ENCODE results near the gene STOML2. TPM values are rescaled to one million over a fixed set of nuclear protein-coding genes. Genes with fewer than 3 reads are reported as not detected.

Gene STOML2
- polyA plus RNA-seq, 3 donors, result 125 to 135 (median 130) TPM

DNA sequence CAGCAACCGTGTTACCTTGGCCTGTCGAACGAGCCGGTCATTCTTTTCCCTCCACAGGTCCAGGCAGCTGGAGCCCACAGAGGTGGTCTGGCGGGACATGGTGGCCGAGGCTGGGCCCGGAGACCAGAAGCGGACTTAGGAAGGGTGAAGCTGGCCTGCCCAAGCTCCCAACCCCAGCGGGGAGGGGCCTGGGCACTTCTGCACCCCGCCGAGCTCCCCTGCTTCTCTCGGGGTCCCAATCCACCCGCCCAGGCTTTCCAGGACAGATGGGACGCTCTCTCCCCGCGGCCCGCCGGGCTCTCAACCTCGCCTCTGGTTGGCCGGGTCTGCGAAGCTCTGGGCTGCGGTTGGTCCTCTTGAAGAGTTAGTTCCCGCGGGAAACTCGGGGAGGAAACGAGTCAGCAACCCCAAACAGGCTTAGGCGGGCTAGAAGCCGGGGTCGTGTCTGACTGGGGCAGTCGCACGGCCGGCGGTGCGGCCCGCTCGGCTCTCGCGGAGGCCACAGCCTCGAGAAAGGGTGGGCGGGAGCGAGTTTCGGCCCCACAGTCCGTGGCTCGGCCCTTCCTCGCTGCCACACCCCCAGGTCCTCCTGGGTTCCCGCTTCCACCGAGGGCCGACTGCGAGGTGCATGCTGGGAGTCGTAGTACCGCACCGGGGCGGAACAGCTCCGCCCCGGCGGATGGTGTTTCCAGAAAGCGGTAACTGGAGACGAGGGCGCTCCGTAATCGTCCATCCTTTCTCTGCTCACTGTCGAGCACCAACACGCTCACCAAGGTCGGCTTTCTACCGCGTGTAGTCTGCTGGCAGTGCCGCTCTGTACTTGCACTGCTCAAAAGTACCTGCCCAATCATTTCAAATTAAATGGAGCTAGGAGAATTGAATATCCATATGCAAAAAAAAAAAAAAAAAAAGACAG, 23.2 kb downstream of the STOML2 start, which contains the start of gene FANCG:
TSS of gene FANCG (minus strand) at position 517 of the 916 bp plus-strand sequence. CDS start at position 99, 418 bp downstream.
- peak; percentile 82 to 91 (median 87) for DNase-seq (ENCODE audit: extremely low read depth in 1 of 11, low read depth in 9 of 11, low spot score in 4 of 11)

DNA sequence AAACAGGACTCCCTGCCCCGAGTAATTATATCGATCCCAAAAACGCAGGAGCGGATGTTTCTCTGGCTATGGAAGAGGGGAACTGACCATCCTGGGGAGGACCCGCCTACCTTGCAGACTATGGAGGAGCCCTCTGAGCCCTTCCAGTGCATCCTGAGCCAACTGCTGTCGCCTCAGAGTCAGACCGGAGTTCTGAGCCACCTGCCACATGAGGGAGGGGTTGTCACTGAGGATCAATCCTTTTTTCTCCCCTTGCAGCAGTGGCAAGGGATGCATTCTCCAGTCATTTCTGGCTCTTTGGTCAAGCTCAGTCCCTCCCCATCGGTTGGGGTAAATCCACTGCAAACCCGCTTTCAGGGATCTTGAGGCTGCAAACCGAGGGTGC, 23.9 kb downstream of the STOML2 start:
- no peak for DNase-seq (ENCODE audit: extremely low read depth in 1 of 11, low read depth in 9 of 11, low spot score in 4 of 11)

DNA sequence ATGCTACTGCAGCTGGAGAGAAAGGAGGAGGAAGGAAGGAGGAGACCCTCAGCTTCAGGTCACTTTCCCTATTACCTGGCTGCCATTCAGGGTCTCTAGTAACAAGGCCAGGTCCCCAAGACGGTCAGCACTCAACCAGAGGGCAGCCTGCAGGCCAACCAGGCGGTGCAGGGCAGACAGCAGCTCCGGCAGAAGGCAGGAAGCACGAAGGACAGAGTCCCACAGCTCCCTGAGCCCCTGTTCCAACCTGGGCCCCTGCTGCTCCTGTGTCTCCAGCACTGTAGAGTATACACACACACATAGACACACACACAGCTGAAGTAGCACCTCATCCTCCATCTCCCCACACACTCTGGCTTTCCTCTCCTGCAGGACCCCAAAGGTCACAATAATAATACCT, 24.9 kb downstream of the STOML2 start:
- DNase-seq (ENCODE audit: extremely low read depth in 1 of 11, low read depth in 9 of 11, low spot score in 4 of 11), result no peak

DNA sequence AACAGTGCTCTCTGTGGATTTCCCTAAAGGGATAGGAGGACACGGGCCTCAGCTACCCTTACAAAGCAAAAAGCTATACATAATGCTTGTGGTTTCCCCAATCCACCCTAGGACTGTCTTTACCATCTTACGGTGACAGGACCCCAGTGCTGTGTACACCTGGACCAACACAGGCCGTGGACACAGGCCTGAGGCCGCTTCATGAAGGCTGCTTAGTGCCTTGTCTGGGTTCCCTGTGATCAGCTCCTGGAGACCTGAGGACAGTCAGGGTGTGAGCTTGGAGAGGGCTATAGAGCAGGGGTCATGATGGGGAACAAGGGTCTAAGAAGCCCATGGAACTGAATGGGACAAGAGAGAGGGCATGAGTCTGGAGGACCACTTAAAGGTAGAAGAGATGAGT, 26.1 kb downstream of the STOML2 start:
- DNase-seq (ENCODE audit: extremely low read depth in 1 of 11, low read depth in 9 of 11, low spot score in 4 of 11), result no peak

DNA sequence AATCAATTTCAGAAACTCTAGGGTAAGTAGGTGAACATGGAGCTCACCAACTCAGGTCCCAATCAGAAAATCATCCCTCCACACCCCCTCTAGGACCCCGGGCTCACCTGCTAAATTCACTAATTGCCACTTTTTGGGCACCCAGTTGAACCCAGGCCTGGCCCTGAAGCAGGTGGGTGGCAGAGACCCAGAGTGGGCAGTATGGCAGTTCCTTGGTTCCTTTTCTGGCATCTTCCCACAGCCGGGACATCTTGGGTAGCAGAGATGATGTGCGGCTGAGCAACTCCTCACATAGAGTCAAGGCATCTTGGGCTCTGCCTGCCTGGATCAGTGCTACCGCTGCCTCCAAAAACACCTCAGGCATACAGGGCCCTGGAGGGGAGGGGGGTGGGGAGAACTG, 27.6 kb downstream of the STOML2 start:
- no peak for DNase-seq (ENCODE audit: extremely low read depth in 1 of 11, low read depth in 9 of 11, low spot score in 4 of 11)

DNA sequence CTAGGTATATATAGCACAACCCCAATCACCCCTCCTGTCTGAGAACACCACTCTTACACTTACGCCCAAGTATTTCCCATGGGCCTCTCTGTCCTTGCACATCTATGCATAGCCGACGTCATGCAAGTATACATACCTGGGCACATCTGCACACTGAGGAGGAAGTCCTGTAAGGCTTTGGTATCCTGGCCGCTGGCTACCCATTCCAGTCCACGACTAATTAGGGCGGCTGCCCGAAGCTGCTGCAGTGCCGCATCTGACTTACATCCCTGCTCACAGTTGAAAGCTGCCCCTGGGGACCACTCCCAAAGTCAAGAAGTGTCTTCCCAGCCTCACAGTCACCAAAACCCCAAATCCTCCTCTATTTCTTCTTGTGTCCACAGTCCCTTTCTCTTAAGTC, 28.1 kb downstream of the STOML2 start:
- no peak for DNase-seq (ENCODE audit: extremely low read depth in 1 of 11, low read depth in 9 of 11, low spot score in 4 of 11)

DNA sequence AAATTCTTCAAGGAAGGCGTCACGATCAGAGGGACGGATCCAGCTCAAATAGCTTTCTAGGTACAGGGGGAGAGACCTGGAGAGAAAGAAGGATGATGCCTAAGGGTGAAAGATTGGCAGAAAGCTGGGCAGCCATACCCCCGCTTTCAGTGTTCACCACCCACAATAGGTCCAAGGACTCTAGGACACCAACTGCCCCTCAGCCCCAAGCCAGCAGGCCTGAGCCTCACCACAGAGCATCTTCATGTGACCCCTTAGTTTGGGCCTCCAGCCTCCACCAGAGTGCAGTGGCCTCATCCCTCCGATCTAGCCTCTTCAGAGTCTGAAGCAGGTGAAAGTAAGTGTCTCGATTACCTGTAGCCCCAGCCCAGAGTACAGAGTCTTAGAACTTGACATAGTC, 28.8 kb downstream of the STOML2 start:
- no peak for DNase-seq (ENCODE audit: extremely low read depth in 1 of 11, low read depth in 9 of 11, low spot score in 4 of 11)

DNA sequence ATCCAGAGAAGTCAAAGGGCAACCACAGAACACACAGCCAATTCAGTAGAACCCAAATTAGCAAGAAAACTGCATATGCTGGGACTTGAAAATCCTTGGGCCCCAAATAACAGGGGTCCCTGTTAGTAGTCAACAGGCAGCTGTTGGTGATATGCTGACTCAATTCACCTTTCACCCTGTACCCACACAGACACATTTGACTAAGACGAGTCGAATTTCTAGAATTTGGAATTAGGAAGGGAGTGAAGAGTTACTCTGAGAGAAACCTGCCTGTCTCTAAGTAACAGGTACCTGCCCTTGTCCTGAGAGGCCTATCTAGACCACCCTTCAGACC, 29.7 kb downstream of the STOML2 start:
- no peak for DNase-seq (ENCODE audit: extremely low read depth in 1 of 11, low read depth in 9 of 11, low spot score in 4 of 11)

DNA sequence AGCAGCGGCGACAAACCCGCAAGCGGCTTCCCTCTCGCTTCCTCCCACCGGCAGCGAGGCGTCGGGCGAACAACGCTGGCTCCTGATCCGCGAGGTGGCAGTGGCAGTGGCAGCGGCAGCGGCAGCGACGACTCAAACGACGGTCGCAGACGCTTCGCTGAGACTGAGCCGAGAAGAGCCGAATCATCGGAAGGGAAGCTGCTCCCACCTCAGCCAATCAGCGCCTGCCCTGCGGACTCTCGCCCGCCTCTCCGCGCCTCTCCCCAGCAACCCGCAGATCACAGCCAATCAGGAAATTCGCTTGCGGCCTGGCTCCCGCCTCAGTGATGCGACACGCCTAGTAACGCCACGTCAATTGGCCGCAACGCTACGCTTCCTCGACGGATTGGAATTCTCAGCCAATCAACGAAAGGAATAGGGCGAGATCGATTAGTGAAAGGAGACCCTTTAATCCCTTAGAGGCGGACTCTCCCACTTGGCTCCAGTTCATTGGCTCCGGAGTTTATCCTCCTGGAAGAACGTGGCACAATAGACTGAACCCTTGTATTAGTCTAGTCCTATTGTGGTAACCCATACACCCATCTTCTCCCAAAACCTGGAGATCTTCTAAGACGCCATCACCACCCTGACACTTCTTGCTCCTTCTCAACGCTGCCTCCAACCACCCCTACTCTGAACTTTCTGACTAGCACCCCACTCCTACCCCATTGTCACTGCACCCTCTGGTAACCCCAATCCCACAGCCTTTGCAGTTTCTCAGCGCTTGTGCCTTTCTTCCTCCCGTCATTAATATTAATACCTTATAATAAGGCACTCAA, 30.3 kb downstream of the STOML2 start, which contains the start of gene VCP:
TSS of gene VCP (minus strand) at position 165 of the 818 bp plus-strand sequence. CDS start 272 bp downstream, outside the sequence.
- peak; percentile 93 to 98 (median 96) for DNase-seq (ENCODE audit: extremely low read depth in 1 of 11, low read depth in 9 of 11, low spot score in 4 of 11)

DNA sequence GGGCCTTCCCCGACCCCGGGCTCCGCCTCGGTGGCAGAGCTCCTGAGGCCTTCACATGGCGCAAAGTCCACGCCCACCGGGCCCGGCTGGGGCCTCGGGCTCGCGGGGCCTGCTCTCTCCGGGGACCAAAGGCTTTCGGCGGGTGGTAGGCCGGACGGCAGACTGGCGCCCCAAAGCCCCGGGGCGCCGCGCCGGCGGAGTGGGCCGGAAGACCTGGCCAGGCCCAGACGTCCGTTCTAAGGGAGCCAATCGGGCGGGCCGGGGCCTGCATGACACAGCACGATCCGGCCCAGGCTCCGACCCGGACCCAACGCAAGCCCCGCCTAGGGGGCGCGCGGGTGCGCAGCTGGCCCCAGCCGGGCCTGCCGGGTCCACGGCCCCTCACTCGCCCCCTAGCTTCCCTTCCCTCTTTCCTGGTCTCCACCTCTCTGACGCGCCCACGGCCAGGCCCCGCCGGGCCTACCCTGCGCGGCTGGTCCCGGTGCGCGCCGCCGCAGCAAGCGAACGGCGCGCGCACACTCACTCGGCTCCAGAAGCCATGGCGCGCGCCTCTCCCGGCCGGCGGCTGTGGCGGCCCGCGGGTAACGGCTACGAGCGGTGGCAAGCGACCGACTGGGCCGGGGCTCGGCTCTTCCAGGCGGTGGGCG, 31.0 kb downstream of the STOML2 start:
- peak; percentile 60 to 79 (median 72) for DNase-seq (ENCODE audit: extremely low read depth in 1 of 11, low read depth in 9 of 11, low spot score in 4 of 11)

DNA sequence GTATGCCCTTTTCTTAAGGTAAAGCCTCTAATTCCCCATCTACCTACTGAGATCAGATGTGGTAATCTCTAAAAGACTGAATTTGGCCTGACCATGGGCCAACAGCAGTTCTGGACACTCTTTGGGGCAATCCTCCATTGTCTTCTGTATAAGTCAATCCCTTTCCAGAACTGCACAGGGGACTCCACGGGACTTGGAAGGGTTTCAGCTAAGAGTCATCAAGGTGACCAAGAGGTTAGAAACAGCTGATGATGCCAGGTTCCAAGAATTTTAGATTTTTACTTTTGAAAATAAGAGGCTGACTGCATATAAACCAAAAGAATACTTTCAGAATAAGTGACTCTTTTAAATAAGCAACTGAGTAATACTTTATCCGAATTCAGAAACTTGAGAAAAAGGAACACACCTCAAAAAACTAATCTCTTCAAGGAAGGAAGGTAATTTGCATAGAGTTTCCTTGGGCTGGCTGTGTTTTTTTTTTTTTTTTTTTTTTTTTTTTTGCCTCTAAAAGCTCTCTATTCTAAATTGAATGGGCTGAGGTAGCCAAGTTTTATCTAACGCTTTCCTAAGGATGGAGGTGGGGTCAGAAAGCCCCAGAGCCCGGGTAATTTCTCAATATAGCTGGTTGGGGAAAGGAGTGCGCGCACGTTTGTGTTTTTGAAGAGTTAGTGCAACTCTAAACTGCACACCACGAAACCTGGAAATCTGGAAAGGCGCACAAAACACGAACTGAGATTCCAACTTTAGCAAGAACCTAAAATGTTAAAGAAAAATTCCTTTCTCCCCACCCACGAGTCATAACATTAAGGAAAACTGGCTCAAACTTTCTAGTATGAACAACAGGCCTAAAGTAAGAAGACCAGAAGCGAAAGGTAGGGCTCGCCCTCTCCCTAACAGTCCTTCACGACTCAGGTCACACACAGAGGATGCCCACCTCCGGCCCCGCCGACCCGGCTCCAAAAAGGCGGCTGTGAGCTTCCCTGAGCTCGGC, 31.8 kb downstream of the STOML2 start:
- no peak for DNase-seq (ENCODE audit: extremely low read depth in 1 of 11, low read depth in 9 of 11, low spot score in 4 of 11)

DNA sequence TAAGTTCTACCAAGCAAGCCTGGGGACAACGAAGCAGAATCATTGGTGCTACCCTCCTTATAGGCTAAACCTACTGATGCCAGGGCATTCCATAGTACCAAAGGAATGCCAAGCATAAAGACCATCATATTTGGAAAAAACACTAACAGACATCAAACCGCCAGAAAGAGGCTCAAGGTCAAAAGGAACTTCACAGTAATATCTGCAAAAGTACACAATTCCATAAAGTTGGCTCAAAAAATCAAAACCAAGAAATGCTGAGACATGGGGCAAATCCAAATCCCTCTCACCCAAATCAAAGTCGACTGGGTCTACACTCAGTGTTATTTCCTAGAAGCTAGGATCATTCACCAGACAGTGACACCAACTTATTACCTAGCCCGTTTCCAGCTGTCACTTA, 33.9 kb downstream of the STOML2 start:
- DNase-seq (ENCODE audit: extremely low read depth in 1 of 11, low read depth in 9 of 11, low spot score in 4 of 11), result no peak

DNA sequence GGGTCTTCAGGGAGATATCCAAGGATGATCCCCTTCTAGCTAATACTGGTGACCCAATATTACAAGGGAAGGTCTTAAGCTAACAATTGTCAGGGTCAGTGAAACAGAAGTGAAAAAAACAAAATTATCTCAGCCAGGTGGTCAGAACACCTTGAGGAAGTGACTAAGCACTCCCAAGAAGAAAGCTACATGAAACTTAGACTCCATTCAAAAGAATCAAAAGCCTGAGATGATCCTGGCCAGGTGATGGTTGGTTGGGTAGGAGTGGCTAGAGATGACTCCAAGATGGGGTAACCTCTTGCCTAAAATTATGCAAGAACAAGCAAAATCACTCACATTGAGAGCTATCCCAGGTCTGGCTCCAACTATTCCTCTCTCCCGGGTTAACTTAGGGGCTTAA, 35.9 kb downstream of the STOML2 start:
- no peak for DNase-seq (ENCODE audit: extremely low read depth in 1 of 11, low read depth in 9 of 11, low spot score in 4 of 11)

DNA sequence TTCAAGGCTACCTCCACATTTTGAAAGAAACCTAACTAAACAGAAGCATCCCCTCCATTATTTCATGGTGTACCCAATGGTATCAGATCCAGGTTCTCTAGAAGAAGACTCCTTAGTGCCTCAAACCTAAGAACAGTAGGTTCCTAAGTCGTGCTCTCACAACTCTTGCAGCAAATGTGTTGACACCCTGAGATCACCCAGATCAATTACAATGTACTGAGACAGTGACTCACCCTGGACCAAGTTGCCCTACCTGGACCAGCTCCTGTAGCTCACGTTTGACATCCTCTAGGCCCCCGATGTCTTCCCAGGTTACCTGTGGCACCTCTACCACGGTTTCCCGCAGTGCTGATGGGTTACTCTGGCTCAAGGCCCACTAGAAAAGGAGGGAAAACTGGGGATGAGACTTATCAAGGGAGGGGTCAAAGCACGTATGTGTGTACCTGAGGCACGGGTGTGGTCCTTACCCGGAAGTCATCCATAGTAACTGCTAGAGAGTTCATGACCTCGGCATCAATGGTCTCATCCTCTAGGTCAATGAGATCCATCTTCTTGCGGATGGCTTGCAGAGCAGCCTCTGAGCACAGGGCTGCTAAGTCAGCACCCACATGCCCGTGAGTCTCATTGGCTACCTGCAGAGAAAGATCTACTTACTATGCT, 42.3 kb downstream of the STOML2 start:
- DNase-seq (ENCODE audit: extremely low read depth in 1 of 11, low read depth in 9 of 11, low spot score in 4 of 11), result no peak

DNA sequence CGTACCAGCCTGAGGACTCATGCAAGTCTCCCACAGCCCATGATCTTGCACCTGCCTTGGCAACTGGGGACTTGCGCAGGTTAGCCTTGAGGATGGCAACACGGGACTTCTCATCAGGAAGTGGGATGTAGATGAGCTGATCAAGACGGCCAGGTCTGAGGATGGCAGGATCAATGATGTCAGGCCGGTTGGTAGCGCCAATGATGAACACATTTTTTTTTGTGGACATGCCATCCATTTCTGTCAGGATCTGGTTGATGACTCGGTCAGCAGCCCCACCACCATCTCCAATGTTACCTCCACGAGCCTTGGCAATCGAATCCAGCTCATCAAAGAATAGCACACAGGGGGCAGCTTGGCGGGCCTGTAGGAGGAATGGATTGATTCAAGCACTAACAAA, 43.5 kb downstream of the STOML2 start:
- DNase-seq (ENCODE audit: extremely low read depth in 1 of 11, low read depth in 9 of 11, low spot score in 4 of 11), result no peak

DNA sequence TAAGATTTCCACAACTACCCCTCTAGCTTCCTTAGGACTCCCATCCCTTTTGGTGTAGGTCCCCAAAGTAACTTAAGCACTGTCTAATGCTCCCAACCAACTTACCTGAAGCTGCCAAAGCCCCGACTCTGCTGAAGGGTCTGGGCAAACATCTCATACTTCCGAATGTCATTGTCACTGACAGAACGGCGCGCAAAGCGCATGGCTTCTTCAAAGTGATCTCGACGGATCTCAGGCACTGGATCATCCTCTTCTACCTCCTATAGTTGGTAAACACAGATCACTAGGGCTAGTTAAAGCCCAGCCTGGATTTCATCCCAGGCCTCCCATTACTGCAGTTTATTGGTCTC, 45.7 kb downstream of the STOML2 start:
- no peak for DNase-seq (ENCODE audit: extremely low read depth in 1 of 11, low read depth in 9 of 11, low spot score in 4 of 11)

DNA sequence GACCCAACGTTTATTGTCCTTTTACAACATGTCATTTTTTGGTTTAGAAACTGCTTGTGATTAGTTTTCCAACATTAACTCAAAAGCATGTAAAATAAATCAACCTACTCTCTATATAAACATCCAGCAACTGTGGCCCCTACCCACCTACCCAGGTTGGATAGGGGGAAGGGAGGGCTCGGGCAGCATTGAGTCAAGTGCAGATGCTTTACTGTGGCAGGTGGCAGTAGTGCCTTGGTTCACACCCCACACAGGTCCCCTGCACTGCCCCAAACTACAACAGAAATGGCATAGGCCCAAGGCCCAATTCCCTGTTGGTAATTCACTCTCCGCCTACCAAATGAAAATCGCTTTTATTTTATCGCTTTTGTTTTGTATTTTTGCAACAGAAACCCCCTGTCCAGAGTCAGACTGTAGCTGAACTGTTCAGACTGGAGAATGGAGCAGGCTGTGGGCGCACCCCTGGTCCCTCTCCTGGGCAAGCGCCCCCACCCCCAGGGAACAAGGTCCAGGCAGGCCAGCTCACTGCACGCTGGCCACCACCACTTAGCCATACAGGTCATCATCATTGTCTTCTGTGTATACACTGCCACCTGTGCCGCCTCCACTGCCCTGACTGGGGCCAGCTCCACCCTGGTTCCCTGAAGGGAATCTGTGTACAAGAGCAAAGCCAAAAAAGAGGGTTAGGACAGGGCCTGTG, 46.2 kb downstream of the STOML2 start:
- DNase-seq (ENCODE audit: extremely low read depth in 1 of 11, low read depth in 9 of 11, low spot score in 4 of 11), result no peak
